Mammary epithelial cell (primary cell): Measurements from ENCODE around the gene PRSS37.

Source experiments
- CTCF ChIP-seq, 2 donors: IDR thresholded peaks in 1 of 2; conservative IDR thresholded peaks in 1 of 2; 2 replicates each; pipeline ENCODE4 v1.5.1; 2011 to 2012; ENCODE audit warnings: inconsistent platforms in 2 of 2, low read length in 2 of 2, mild to moderate bottlenecking in 2 of 2, control low read depth in 1 of 2, low read depth in 1 of 2; ENCODE audit not compliant: insufficient read depth in 1 of 2; ENCODE audit errors: extremely low read depth in 1 of 2
- EZH2 ChIP-seq: IDR thresholded peaks from 2 replicates; pipeline ENCODE4 v1.6.1; 2012; ENCODE audit warnings: low read length, inconsistent platforms, borderline replicate concordance

GRCh38 chr7:141860207-141860606 lies 18.9 kb upstream of the PRSS37 start:
- TF ChIP-seq CTCF (conservative IDR thresholded peaks at IDR 0.05 in 1 of 2, IDR thresholded peaks at IDR 0.05 in 1 of 2; ENCODE audit: extremely low read depth in 1 of 2, insufficient read depth in 1 of 2, low read depth in 1 of 2, low read length in 2 of 2) (no peak), EZH2 (no peak)
